HG03521 (cell line): ENCODE results near the gene UNC45B.
"Not testable (repeated sequence)": the region's sequence is repeated elsewhere in the genome, so short reads cannot be mapped to it uniquely, and the experiment has no call there.

ENCODE experiments used
- ATAC-seq: cut with Tn5 transposase; IDR thresholded peaks from one replicate; pipeline ENCODE4 v1.9.1; 2021; ENCODE audit warnings: mild to moderate bottlenecking, moderate library complexity; ENCODE audit not compliant: unreplicated experiment

UNC45B gene, protein sequence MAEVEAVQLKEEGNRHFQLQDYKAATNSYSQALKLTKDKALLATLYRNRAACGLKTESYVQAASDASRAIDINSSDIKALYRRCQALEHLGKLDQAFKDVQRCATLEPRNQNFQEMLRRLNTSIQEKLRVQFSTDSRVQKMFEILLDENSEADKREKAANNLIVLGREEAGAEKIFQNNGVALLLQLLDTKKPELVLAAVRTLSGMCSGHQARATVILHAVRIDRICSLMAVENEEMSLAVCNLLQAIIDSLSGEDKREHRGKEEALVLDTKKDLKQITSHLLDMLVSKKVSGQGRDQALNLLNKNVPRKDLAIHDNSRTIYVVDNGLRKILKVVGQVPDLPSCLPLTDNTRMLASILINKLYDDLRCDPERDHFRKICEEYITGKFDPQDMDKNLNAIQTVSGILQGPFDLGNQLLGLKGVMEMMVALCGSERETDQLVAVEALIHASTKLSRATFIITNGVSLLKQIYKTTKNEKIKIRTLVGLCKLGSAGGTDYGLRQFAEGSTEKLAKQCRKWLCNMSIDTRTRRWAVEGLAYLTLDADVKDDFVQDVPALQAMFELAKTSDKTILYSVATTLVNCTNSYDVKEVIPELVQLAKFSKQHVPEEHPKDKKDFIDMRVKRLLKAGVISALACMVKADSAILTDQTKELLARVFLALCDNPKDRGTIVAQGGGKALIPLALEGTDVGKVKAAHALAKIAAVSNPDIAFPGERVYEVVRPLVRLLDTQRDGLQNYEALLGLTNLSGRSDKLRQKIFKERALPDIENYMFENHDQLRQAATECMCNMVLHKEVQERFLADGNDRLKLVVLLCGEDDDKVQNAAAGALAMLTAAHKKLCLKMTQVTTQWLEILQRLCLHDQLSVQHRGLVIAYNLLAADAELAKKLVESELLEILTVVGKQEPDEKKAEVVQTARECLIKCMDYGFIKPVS

DNA sequence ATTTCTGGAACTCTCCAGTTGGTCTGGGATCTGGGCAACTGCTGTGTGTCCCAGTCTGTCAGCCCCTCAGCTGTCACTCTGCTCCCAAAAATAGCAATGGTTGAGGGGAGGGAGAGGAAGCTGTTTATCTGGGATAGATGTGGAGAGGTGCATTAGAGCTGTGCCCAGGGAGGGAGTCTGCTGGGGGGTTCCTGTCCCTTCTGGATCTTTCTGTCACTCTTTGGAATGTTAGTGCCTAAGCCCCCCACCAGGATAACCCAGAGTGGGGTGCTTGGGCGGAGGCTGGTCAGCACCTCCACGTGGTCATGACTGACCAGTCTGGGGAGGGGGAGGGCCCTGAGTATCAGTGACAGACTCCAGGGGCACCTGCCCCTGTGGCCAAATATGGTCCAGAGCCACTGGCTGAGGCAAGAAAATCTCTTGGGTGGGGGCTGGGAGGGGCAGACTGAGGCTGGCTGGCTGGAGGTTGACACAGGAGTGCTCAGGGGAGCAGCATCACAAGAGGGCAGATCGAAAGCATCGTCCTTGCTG, at the start of gene UNC45B:
UNC45B (plus strand) TSS at position 443 of the 531 bp plus-strand sequence. CDS start 447 bp downstream, outside the sequence.
- no peak for ATAC-seq

DNA sequence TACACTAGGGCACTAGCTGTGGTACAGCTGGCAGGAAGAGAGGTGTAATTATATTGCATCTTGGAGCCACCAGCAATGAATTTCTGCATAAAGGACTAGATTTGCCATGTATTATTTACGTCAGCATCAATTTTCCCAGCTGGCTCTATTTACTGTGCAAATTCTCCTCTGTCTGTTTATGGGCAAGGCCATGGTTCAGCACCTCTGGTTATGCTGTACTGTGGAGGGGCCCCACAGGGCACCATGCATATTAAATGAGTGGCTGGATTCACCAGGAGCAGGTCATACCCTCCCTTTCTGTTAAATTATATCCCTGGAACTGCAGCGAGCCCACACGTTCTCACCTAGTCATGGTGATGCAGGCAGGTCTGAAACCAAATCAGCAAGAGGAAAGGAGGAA, 47.7 kb upstream of the UNC45B start:
- ATAC-seq: no peak

DNA sequence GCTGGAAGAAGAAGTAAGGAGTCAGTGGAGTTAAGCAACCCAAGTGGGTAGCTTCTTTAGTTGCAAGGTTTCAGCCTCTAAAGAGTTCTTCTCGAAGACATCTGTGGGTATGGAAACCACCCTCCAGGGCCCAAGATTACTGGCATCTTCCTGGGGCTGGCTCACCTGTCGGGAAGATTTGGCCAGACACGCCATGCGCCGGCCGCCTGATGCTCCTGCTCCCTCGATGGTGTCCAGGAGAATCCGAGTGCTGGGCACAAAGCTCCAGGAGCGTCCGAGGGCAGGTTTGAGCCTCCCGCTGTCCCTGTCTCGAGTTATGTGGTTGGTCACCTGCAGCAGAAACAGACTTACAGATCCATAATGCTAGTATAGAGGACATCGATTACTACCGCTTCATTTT, 46.6 kb upstream of the UNC45B start:
- ATAC-seq: no peak

DNA sequence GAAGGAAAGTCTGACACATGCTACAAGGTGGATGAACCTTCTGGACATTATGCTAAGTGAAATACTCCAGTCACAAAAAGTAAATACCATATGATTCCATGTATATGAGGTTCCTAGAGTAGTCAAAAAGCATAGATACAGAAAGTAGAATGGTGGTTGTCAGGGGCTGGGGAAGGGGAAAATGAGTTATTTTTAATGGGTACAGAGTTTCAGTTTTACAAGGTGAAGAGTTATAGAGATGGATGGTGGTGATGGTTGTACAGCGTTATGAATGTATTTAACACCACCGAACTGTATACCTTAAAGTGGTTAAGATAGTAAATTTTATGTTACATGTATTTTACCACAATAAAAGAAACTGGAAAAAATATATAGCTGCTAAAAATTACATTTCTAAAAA, 45.9 kb upstream of the UNC45B start:
- no peak for ATAC-seq

DNA sequence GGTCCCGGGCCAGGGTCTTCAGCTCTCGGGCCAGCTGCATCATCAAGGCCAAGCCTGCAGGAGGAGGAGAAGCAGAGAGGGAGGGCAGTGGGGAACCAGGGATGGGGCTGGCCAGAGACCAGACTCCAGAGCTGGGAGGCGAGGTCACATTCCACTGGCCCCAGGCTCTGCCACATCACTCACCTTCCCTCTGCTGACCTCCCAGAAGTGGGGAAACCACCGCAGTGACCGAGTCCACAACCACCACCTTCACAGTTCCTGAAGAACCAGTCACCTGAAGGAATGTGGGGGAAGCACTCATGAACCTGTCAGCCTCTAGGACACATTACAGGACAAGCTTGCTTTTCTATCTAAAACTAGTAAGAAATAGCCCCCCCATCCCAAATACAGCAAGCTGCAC, 44.3 kb upstream of the UNC45B start:
- no peak for ATAC-seq

DNA sequence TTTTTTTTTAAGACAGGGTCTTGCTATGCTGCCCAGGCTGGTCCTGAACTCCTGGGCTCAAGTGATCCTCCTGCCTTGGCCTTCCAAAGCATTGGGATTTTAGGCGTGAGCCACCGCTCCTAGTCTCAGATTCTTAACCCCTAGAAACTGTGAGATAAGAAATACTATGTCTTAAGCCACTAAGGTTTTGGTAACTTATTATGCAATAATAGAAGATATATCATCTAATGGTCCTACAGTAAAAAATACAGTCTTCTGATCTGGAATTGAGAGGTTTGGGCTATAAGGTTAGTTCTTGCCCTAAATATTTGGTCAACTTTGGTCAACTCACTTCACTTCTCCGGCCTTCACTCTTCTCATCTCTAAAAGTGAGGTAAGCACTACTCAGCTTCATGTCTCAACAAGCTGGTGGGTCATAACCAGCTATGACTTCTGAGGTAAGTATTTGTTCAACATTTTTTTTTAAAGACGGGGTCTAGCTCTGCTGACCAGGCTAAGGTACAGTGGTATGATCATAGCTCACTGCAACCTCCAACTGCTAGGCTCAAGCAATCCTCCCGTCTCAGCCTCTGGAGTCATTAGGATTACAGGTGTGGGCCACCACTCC, 42.7 kb upstream of the UNC45B start:
- ATAC-seq: no peak

DNA sequence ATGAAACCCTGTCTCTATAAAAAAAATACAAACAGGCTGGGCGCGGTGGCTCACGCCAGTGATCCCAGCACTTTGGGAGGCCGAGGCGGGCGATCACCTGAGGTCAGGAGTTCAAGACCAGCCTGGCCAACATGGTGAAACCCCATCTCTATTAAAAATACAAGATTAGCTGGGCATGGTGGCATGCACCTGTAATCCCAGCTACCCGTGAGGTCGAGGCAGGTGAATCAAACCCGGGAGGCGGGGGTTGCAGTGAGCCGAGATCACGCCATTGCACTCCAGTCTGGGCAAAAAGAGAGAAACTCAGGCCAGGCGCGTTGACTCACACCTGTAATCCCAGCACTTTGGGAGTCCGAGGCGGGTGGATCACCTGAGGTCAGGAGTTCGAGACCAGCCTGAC, 36.8 kb upstream of the UNC45B start:
- ATAC-seq: not testable (repeated sequence)

DNA sequence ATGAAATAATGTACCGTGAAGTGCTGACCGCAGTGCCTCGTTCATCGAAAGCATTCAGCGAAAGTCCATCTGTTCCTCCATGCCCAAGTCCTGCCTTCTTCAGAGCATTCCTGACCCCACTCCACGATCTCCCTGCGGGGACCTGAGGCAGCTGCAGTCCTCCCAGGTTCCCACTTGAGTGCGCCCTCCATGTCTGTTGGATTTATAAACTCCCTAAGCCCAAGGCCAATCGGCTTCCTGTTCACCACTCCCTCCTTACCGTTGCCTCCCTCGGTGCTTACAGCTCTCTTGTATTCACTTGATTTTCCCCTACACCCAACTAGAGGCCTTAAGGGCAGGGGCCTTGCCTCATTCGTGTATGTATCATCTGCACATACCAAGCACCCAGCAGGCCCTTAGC, 30.8 kb upstream of the UNC45B start:
- ATAC-seq: no peak

DNA sequence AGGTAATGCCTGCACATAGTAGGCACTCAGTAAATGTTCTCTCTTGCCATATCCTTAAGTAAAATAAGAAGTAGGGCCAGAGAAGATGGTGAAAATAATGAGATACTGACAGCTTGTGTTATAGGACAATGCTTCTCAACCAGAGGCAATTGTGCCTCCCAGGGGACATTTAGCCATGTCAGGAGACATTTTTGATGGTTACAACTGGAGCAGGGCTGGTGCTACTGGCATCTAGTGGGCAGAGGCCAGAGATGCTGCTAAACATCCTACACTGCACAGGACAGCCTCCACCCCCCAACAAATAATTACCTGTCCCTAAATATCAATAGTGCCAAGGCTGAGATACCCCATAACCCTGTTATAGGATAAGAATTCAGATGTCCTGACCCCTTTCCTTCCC, 29.6 kb upstream of the UNC45B start:
- ATAC-seq: no peak

DNA sequence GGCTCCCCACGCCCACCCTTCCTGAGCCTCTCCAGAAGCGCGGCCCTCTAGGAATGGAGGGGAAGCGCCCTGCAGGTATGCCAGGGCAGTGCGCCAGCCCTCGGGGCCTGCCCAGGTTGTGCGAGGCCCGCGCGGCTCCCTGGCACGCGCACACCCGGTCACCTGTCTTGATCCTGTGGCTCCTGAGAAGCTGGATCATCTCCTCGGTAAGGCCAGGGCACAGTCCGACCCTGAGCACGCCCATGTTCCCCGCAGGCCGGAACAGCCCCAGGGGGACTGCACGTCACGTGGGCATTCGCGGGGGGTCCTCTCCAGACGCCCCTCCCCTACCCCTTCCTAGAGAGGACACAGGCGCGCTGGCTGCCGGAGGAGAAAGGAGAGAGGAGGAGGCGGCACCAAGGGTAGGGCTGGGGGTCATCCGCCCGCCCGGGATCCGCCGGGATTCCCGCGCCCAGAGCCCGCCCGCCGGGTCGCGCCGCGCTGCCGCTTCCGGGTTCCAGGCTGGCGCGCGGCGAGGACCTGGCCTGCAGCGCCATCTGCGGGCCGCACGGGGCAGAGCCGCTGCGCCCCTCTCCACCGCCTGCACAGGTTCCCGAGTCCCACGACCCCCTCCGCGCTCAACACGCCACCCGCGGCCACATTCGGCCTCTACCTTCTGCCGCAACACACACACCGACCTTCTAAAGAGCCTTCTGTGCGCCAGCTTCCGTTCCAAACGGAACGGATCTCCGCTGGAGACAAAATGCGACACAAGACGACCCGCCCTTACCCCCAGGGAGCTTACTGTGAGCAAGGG, 28.0 kb upstream of the UNC45B start, which contains the start of gene RAD51D:
RAD51D (minus strand) TSS at position 491 of the 796 bp plus-strand sequence; CDS start at position 244, 247 bp downstream.
- ATAC-seq: peak; percentile 88

DNA sequence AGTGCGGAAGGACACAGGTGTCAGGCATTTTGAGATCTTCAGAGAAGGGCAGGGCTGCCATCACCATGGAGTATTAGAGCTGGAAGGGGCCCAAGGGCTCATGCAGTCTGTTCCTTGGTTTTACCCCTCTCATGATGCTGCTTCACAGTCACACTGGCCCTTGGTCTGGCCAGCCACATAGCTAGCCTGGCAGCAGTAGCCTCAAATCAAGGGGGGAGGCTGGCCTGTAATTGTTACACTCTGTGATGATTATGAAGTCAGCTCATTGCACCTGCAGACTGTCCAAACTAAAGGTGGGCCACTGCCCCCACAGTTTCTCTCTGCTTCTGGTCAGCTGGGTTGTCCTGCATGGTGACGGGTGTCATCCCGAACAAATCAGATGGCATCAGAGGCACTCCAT, 26.3 kb upstream of the UNC45B start, which contains the start of gene FNDC8:
FNDC8 (plus strand) TSS at position 301 of the 400 bp plus-strand sequence; CDS start at position 380, 79 bp downstream.
- no peak for ATAC-seq

DNA sequence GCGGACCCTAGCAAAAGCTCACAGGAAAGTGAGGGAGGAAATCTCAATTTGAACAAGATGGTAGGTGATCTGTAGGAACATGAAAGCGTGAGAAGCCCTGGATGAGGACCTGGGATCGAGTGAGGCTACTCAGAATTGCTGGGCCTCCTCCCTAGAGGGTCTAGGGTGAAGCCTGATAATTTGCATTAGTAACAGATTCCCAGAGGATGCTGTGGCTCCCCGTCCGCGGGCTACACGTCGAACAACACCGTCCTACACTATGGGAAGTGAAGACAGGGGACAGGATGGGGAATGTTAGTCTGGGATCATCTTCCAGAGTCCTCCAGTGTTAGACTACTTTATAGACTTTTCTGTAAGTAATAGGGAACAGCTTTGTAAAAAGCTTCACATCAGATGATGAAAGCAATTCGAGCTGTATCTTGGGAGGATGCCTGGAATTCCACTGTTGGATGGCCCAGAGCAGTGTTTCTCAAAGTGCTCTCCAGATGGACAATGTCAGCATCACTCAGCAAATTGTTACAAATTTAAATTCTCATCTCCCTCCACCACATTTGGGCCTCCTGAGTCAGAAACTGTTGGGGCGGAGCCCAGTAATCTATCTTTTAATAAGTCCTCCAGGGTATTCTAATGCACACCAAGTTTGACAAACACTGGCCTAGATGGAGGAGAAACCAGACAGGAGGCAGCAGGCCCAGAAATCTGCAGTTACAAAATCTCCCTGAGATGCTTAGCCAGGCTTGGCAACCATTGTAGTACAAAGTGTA, 19.7 kb upstream of the UNC45B start:
- no peak for ATAC-seq

DNA sequence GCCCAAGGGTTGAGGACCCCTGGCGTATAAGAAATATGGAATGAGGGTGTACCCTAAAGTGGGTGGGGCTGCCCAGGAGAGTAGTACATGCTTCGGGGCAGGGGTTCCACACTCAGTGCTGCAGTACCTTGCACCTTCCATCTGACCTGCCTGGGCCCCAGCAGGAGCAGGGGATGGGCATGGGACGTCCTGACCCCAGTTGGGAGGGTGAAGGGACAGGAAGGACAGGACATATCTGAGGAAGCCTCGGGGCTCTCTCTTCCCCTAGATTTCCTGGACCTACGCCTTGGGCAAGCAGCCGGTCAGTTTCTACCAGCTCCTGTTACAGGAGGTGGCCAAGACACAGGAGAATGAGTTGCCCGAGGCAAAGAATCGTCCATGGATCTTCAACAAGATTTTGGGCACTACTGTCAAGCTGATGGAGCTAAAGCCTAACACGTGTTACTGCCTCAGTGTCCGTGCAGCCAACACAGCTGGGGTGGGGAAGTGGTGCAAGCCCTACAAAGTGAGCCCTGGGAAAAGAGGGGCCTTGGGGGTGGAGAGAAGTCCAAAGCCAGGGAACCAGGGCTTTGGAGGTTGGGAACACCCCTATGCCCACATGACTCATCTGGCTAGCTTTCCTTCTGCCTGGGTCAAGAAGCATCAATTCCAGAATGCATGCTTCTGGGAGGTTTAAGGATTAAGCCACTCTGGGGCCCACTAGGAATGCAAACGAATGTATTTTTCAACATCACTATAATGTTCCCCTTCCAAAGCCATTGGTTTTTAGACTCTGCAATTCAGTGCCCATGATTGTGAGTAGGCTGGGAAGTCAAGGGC, 18.3 kb upstream of the UNC45B start:
- no peak for ATAC-seq

DNA sequence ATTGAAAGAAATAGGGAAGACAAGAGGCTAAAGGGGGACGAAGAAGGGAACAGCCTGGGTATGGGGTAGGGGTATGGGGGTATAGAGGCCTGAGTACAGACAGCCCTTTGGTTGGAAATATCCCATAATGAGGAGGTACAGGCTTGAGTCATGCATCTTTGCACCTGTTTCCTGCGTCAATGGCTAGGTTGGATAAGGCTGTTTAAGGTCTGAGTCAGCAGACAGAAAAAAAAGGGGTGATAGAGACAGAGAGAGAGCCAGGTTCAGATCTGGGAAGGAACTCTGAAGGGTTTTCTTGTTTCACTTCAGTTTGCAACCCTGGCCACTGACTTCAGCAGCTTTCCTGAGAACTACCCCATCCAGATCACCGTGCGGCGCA, 17.7 kb upstream of the UNC45B start:
- no peak for ATAC-seq

DNA sequence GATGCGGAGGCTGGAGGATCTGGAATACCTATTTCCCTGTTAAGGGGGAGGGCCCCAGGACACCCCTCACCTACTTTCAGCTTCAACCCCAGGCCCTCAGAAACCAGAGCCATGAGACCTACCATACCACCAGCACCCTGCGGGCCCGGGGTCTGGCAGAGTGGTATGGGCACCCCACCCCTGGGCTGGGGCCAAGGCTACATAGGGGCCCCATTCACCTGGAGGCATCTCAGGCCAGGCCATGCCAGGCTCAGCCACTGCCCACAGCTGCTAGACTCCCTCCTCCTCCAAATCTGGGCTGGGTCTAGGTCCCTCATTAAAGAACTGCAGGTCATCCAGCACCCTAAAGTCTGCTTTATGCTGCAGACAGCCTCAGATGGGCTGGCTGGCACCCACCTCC, 17.2 kb upstream of the UNC45B start:
- no peak for ATAC-seq

DNA sequence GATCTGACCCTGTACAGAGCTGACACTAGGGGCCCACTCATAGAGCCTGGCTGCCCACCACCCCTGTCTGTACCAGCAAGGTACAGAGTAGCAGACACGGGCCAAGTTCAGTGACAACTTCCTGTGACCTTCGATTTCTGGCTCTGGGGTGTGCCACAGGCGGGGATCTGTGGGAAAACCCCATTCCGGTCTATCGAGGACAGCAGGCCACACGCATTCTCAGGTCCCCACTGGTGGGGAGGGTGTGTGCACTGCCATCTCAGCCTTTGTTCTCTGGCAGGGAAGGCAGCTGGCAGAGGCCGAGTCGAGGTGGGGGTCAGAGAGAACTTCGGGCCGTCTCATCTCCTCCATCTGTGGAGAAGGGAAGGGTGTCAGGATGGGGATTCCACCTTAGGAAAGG, 15.5 kb upstream of the UNC45B start:
- no peak for ATAC-seq

DNA sequence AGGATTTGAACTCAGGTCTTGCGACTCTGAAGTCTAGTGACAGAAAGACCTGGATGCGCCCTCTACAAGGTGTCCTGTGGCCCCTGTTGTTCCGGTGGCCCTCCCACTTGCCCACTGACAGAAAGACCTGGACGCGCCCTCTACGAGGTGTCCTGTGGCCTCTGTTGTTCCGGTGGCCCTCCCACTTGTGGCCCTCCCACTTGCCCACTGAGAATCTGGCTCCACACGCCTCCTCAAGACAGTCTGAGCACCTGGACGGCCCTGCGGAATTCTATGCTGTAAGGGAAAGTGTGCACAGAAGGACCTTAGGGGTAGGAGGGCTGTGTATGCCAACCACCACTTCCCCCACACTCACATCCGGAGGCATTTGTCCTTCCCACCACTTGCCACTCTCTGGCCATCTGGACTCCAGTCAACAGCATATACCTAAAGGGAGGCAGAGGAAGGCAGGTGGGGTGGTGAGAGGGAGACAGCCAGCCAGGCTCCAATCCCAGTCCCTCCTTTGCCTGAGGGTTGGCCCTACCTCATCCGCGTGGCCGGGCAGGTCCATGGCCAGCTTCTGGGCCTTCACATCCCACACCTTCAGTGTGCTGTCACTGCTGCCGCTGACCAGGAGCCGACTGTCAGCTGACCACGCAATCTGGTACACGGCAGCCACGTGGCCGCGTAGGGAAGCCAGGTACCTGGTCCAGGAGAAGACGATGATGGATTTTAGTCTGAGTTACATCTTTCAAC, 14.6 kb upstream of the UNC45B start:
- no peak for ATAC-seq

DNA sequence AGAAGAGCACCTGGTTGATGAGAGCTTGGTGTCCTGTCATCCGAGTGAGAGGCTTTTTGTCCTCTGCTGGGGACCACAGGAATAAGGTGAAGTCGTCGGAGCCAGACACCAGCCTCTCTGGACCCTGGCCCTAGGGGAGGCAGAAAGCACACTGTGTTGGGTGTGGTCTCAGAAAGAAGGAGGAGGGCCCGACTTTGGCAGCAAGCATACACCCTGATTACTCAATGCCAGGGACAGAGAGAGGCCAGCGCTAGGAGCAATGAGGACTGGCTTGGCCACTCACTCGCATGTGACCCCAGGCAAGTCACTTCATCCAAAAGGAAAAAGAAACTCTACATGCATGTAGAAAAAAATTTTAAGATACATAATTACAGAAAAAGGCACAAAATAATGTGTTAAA, 12.3 kb upstream of the UNC45B start:
- no peak for ATAC-seq
